Measurements from ENCODE around the gene ANXA11. TPM values are rescaled to one million over a fixed set of nuclear protein-coding genes. Genes with fewer than 3 reads are reported as not detected.

Gene ANXA11
- total and polyA plus RNA-seq, 9 of the 15 experiments (the other 6 are each of a cell fraction or from before 2014, with no cell fraction given): 43.6 to 212 (median 109) TPM

DNA sequence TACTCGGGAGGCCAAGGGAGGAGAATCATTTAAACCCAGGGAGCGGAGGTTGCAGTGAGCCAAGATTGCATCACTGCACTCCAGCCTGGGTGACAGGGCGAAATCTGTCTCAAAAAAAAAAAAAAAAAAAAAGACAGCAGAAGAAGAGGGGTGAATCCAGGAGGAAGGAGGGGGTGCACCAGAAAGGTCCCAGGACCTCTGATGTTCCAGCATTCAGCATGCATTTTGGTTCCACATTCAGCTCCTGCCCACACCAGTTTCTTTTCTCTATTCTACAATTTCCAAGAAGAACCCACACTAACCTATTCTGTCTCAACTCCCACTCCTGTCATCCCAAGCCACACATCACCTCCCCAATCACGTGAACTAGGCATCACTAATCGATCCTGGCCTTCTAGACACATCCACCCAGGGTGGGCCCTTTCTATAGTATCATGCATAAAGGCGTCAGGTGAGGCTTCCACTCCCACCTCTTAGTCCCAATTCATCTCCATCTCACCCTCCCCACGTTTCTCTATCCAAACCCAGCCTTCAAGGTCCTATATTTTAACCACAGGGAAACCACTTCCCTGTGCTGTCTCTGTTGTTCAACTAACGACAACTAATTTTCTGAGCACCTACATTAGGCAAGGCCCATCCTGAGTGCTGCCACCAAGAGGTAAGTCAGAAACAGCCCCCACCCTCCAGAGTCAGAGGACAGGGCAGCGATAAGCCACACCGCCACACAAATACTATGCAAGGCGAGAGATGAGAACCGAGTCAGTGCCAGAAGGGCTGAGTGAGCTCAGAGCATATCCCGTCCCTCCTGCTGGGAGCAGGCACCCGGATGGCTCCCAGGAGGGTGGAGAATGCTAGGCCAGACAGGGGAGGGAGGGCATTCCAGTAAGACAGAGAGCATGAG, 2.2 kb downstream of the ANXA11 start (continued):
- TF ChIP-seq RERE (CRISPR knock-in tag; IDR thresholded peaks at IDR 0.05; ENCODE audit: borderline replicate concordance) (no peak), TCFL5 (CRISPR knock-in tag; conservative IDR thresholded peaks at IDR 0.05) (no peak), GATAD2A (IDR thresholded peaks at IDR 0.05) (no peak), NR2C1 (IDR thresholded peaks at IDR 0.05) (no peak; the same call in none of the 2 replicates), NR2C1 (tag; IDR thresholded peaks at IDR 0.05) (peak; percentile 35; the same call in 1 of the 2 replicates), TBP (optimal IDR thresholded peaks at IDR 0.05; ENCODE audit: low read depth, low read length) (peak; percentile 63), EWSR1 (IDR thresholded peaks at IDR 0.05; ENCODE audit: borderline replicate concordance, low read depth, partially characterized antibody) (no peak), POLR3A (IDR thresholded peaks at IDR 0.05; ENCODE audit: borderline replicate concordance, extremely low read depth, insufficient read depth, insufficient read length) (no peak), TFAM (CRISPR knock-in tag; conservative IDR thresholded peaks at IDR 0.05) (no peak), ZZZ3 (IDR thresholded peaks at IDR 0.05) (no peak), ATF3 (IDR thresholded peaks at IDR 0.05) (peak; percentile 96), ATF3 (CRISPR knock-in tag; conservative IDR thresholded peaks at IDR 0.05) (peak; percentile 2; the same call in 1 of the 2 replicates), NFYB (IDR thresholded peaks at IDR 0.05; ENCODE audit: extremely low read depth, insufficient read length) (no peak), ZNF12 (CRISPR knock-in tag; IDR thresholded peaks at IDR 0.05) (no peak), GMEB1 (CRISPR knock-in tag; IDR thresholded peaks at IDR 0.05) (no peak), STAT5A (IDR thresholded peaks at IDR 0.05; ENCODE audit: borderline replicate concordance, low read length) (peak; percentile 24; the same call in 1 of the 2 replicates), KHSRP (IDR thresholded peaks at IDR 0.05) (no peak; the same call in 1 of the 2 replicates), XRCC3 (IDR thresholded peaks at IDR 0.05) (no peak), ASH1L (IDR thresholded peaks at IDR 0.05; ENCODE audit: borderline replicate concordance, low read depth, partially characterized antibody) (no peak)
- TF ChIP-seq, protein P1, sequence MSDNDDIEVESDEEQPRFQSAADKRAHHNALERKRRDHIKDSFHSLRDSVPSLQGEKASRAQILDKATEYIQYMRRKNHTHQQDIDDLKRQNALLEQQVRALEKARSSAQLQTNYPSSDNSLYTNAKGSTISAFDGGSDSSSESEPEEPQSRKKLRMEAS (CRISPR knock-in tag; IDR thresholded peaks at IDR 0.05): peak; percentile 74

All from K562 (cell line).